Measurements from ENCODE around the gene ATP10A. TPM values are rescaled to one million over a fixed set of nuclear protein-coding genes. Genes with fewer than 3 reads are reported as not detected.

ATP10A gene
- polyA plus RNA-seq, 3 donors, result 0.71 to 3.9 (median 0.92) TPM

GRCh38 chr15:25884370-25884769, 21.2 kb upstream of the ATP10A start:
- no peak overlapping the region for H3K4me3 ChIP-seq (replicated peaks in 1 of 3; ENCODE audit: low read depth in 2 of 3, low read length in 3 of 3)
- WGBS (ENCODE audit: insufficient coverage), result 50% methylated on average over 4 of the region's 5 CpGs
- H3K36me3 ChIP-seq (replicated peaks in 1 of 2; ENCODE audit: control insufficient read depth in 1 of 2, insufficient read depth in 2 of 2, low read length in 2 of 2), result no peaks in the 10 kb centered on the region
- H3K9me3 Mint-ChIP-seq, result peaks cover 0 to 6% (median 2%) of the 10 kb centered on the region in 7 donors
- no peak overlapping the region for H3K4me3 Mint-ChIP-seq
- H3K27ac Mint-ChIP-seq, result no peak overlapping the region
- no peaks in the 10 kb centered on the region for H3K27me3 ChIP-seq (ENCODE audit: control insufficient read depth in 2 of 2, insufficient read depth in 2 of 2, low read length in 2 of 2)
- TF ChIP-seq CTCF (IDR thresholded peaks at IDR 0.05), result no peak
- intact Hi-C loops (cut with micrococcal nuclease), result no loop called here
- no peaks in the 10 kb centered on the region for H3K36me3 Mint-ChIP-seq
- H3K79me2 ChIP-seq (ENCODE audit: insufficient read depth, low read length), result no peaks in the 10 kb centered on the region
- no peak overlapping the region for H3K27ac ChIP-seq (ENCODE audit: low read depth in 1 of 2, low read length in 2 of 2)
- no peak overlapping the region for H3K4me2 ChIP-seq (replicated peaks; ENCODE audit: extremely low read depth, low read length, poor library complexity, severe bottlenecking)
- no peaks in the 10 kb centered on the region for H4K20me1 ChIP-seq (ENCODE audit: insufficient read depth, low read length)
- H3K4me1 Mint-ChIP-seq, result peaks cover 4% of the 10 kb centered on the region
- peaks cover 3 to 8% (median 3%) of the 10 kb centered on the region in 3 donors for H3K27me3 Mint-ChIP-seq (ENCODE audit: low read depth in 3 of 3)
- no peaks in the 10 kb centered on the region for H3K4me1 ChIP-seq (ENCODE audit: control insufficient read depth in 1 of 2, insufficient read depth in 2 of 2, low read length in 2 of 2)
- H2AFZ ChIP-seq (ENCODE audit: insufficient read depth, low read depth, low read length, poor library complexity, severe bottlenecking), result no peak overlapping the region
- no peak for DNase-seq
- no peak overlapping the region for H3K9ac ChIP-seq (ENCODE audit: insufficient read depth, low read length, poor library complexity, severe bottlenecking)
- no peaks in the 10 kb centered on the region for H3K9me3 ChIP-seq (replicated peaks in 1 of 2; ENCODE audit: control insufficient read depth in 1 of 2, insufficient read depth in 1 of 2, low read length in 2 of 2)

GRCh38 chr15:25883463-25884259, 20.5 kb upstream of the ATP10A start:
- peaks cover 4% of the 10 kb centered on the region for H3K4me1 Mint-ChIP-seq
- no peak overlapping the region for H3K4me3 Mint-ChIP-seq
- no peaks in the 10 kb centered on the region for H3K36me3 Mint-ChIP-seq
- H3K27ac Mint-ChIP-seq, result no peak overlapping the region
- no peak overlapping the region for H3K27ac ChIP-seq (ENCODE audit: low read depth in 1 of 2, low read length in 2 of 2)
- TF ChIP-seq CTCF (IDR thresholded peaks at IDR 0.05), result no peak
- no peak overlapping the region for H3K9ac ChIP-seq (ENCODE audit: insufficient read depth, low read length, poor library complexity, severe bottlenecking)
- no peak overlapping the region for H2AFZ ChIP-seq (ENCODE audit: insufficient read depth, low read depth, low read length, poor library complexity, severe bottlenecking)
- no peaks in the 10 kb centered on the region for H3K79me2 ChIP-seq (ENCODE audit: insufficient read depth, low read length)
- H3K27me3 ChIP-seq (ENCODE audit: control insufficient read depth in 2 of 2, insufficient read depth in 2 of 2, low read length in 2 of 2), result no peaks in the 10 kb centered on the region
- intact Hi-C loops (cut with micrococcal nuclease), result no loop called here
- no CpG with 5 or more reads among the region's 6 CpGs for WGBS (ENCODE audit: insufficient coverage)
- no peak for DNase-seq
- no peaks in the 10 kb centered on the region for H3K9me3 ChIP-seq (replicated peaks in 1 of 2; ENCODE audit: control insufficient read depth in 1 of 2, insufficient read depth in 1 of 2, low read length in 2 of 2)
- no peaks in the 10 kb centered on the region for H4K20me1 ChIP-seq (ENCODE audit: insufficient read depth, low read length)
- H3K4me1 ChIP-seq (ENCODE audit: control insufficient read depth in 1 of 2, insufficient read depth in 2 of 2, low read length in 2 of 2), result no peaks in the 10 kb centered on the region
- H3K4me3 ChIP-seq (replicated peaks in 1 of 3; ENCODE audit: low read depth in 2 of 3, low read length in 3 of 3), result no peak overlapping the region
- no peak overlapping the region for H3K4me2 ChIP-seq (replicated peaks; ENCODE audit: extremely low read depth, low read length, poor library complexity, severe bottlenecking)
- peaks cover 0 to 4% (median 0%) of the 10 kb centered on the region in 7 donors for H3K9me3 Mint-ChIP-seq
- no peaks in the 10 kb centered on the region for H3K36me3 ChIP-seq (replicated peaks in 1 of 2; ENCODE audit: control insufficient read depth in 1 of 2, insufficient read depth in 2 of 2, low read length in 2 of 2)
- H3K27me3 Mint-ChIP-seq (ENCODE audit: low read depth in 3 of 3), result peaks cover 3 to 8% (median 3%) of the 10 kb centered on the region in 3 donors

Data from CD14-positive monocyte (primary cell).